RPMI8226 (cell line): ENCODE results near the gene MLLT3.

Source experiments
- DNase-seq: peaks from one replicate; pipeline ENCODE4 v3.0.0-alpha.2; 2015

The MLLT3 gene

GRCh38 chr9:20472342-20473045 lies 149.8 kb downstream of the MLLT3 start:
- DNase-seq, result no peak

- no peak for DNase-seq
These were observed 155.8 kb downstream of the MLLT3 start for GRCh38 chr9:20466328-20467008.

GRCh38 chr9:20464242-20464641 lies 158.1 kb downstream of the MLLT3 start:
- no peak for DNase-seq

- no peak for DNase-seq
These were observed 158.5 kb downstream of the MLLT3 start for GRCh38 chr9:20463823-20464222.

- no peak for DNase-seq
These were observed 159.9 kb downstream of the MLLT3 start for GRCh38 chr9:20462410-20462809.

- no peak for DNase-seq
These were observed 175.0 kb downstream of the MLLT3 start for GRCh38 chr9:20447291-20447690.

- DNase-seq, result no peak
These were observed 176.1 kb downstream of the MLLT3 start for GRCh38 chr9:20446248-20446647.

GRCh38 chr9:20442461-20443319 lies 179.6 kb downstream of the MLLT3 start:
- no peak for DNase-seq

- no peak for DNase-seq
These were observed 180.4 kb downstream of the MLLT3 start for GRCh38 chr9:20441711-20442423.

- no peak for DNase-seq
These were observed 181.1 kb downstream of the MLLT3 start for GRCh38 chr9:20441166-20441565.

- DNase-seq, result no peak
These were observed 184.8 kb downstream of the MLLT3 start for GRCh38 chr9:20437476-20437875.

- DNase-seq, result no peak
These were observed 185.7 kb downstream of the MLLT3 start for GRCh38 chr9:20436476-20437195.

GRCh38 chr9:20428976-20429375 lies 193.3 kb downstream of the MLLT3 start:
- no peak for DNase-seq

- no peak for DNase-seq
These were observed 194.9 kb downstream of the MLLT3 start for GRCh38 chr9:20427359-20427758.

- DNase-seq, result no peak
These were observed 196.3 kb downstream of the MLLT3 start for GRCh38 chr9:20426019-20426418.

- DNase-seq, result no peak
These were observed 202.8 kb downstream of the MLLT3 start for GRCh38 chr9:20419533-20419932.

GRCh38 chr9:20418485-20418884 lies 203.8 kb downstream of the MLLT3 start:
- DNase-seq, result no peak

- DNase-seq, result no peak
These were observed 204.8 kb downstream of the MLLT3 start for GRCh38 chr9:20417373-20418080.

- DNase-seq, result no peak
These were observed 208.1 kb downstream of the MLLT3 start for GRCh38 chr9:20414150-20414549.

- DNase-seq, result no peak
These were observed 212.8 kb downstream of the MLLT3 start for GRCh38 chr9:20409321-20410092.

GRCh38 chr9:20408513-20408912 lies 213.8 kb downstream of the MLLT3 start:
- no peak for DNase-seq
